Dermis blood vessel endothelial cell (primary cell): ENCODE data around the gene LENEP. TPM values are rescaled to one million over a fixed set of nuclear protein-coding genes. Genes with fewer than 3 reads are reported as not detected.
"Not testable (repeated sequence)": the region's sequence is repeated elsewhere in the genome, so short reads cannot be mapped to it uniquely, and the experiment has no call there.

Experiments
- DNase-seq: peaks from one replicate; pipeline ENCODE4 v3.0.0; 2010
- total RNA-seq: library from RNA; depleted of rRNA; stranded (reverse); fragments of >200 nt; gene quantifications from 2 replicates; pipeline ENCODE4 v1.2.3, GENCODE V29; 2014

The LENEP gene
- total RNA-seq, 1 donor from 2014 or later = not detected

DNA sequence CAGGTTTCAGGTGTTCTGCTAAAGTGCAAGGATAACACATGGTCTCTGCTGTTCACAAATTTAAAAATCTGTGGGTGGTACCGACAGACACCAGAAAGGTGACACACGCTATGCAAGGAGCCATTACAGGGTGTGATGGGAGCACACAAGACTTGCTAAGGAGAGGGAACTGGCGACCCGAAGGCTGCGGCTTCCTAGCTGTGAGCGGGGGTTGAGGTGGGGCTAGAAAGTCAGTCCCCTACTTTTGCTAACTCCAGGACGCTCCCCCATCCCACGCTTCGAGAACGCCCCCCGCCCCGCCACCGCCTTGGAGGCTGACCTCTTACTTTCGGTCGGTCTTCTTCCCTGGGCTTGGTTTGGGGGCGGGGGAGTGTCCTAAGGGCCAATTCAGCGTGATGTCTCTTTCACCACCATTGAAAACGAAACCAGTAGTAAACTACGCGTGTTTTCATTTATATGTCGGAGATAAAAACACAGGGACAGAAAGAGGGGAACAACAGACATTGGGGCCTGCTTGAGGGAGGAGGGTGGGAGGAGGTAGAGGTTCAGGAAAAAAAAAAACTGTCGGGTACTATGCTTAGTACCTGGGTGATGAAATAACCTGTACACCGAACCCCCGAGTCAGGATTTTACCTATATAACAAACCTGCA is 17.9 kb upstream of the LENEP start:
- peak; percentile 68 for DNase-seq

DNA sequence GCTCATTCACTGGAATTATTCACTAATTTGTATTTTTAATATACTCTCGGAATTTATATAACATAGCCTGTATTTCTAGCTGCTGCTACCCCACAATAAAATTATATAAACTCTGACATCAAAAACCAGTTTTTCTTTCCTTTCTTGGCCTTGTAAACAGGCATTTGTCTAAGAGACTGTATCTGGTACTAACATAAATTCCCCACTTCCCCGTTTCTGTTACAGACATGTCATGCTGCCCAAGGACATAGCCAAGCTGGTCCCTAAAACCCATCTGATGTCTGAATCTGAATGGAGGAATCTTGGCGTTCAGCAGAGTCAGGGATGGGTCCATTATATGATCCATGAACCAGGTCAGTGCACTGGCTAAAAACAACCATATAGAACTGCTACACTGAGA is 15.6 kb upstream of the LENEP start:
- not testable (repeated sequence) for DNase-seq

DNA sequence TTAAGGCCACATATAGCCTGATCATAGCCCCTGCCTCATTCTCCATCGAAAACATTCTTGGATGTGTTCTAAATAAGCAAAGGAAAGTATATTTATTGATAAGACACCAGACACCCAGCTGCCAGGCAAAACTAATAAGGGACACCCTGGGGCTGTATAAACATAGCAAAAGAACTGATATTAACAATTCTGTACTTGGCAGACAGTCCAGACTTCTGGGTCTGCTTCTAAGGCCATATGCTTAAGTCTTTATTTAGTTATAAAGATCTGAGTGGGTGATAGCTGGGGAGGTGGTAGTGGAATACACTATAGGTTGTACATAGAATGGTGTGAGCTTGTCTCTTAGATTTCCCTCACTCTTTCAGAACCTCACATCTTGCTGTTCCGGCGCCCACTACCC is 15.0 kb upstream of the LENEP start:
- DNase-seq = no peak

DNA sequence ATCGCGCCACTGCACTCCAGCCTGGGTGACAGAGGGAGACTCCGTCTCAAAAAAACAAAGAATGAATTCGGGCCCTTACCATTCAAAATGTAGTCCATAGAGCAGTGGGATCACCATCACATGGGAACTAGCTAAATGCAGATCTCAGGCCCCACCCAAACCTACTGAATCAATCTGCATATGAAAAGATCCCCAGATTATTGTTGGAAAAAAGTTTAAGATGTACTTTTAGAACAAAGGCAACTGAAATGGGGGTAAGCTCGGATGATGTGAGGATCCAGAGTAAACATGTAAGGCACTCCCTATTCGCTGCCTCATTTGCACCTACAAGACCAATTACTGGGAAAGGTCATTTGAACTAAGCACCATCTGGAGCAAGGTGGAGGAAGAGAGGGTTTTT is 11.0 kb upstream of the LENEP start:
- DNase-seq = no peak

DNA sequence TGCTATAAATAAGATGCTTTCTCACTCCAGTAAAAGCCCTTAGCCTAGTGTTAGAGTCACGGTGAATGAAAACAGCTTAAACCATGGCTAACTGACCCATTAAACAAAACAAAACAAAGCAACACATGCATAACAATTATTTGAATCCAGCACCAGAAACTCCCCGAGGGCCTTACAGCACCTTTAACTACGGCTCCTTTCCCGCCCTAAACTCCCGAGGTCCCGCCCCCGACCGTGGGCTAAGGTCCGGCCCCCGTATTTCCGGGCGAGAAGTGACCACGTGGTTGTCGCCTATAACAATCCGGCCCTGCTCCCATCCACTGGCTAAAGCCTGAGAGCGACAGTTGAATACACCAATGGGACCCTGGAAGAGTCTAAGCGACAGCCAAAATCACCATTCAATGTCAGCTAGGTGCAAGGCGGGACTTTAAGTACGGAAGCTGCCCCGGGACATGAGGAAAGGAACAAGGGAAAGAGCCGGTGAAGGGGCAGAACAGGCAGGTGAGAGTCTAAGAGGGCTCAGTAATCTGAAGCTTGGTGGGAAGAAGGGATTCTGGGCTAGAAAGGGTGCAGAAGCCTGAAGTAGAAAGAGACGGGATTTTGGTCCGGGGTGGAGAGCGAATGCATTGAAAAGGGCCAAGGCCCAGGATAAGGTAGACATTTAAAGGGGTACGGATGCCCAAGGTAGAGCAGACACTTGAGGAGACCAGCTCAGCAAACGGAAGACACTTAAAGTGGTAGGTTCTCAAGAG is 10.3 kb upstream of the LENEP start, which contains the start of gene FLAD1:
FLAD1 (plus strand) TSS at position 448 of the 752 bp plus-strand sequence. CDS start 351 bp downstream, outside the sequence.
- DNase-seq = peak; percentile 100

DNA sequence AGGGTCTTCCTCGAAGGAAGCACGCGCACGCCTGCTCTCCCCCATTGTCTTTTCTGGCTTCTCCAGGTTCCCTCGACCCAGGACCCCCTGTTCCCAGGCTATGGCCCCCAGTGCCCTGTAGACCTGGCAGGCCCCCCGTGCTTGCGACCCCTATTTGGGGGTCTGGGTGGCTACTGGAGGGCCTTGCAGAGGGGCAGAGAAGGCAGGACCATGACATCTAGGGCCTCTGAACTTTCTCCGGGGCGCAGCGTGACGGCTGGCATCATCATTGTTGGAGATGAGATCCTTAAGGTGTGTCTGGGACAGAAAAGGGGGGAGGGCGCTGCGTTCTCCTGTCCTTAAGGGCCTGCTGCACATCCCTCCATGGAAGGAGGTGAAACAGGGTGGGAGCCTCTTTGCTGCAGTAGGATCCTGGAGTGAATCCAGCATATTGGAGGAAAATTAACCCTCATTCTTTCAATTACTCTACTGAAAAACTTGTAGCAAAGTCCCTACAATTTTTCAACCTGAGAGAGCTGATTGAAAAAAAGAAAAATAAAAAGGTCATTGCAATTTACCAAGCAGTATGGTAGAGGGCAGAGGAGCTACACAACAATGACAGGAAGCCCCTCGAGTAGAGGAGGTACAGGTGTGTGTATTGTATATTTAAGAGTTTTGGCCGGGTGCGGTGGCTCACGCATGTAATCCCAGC is 9.5 kb upstream of the LENEP start:
- no peak for DNase-seq

DNA sequence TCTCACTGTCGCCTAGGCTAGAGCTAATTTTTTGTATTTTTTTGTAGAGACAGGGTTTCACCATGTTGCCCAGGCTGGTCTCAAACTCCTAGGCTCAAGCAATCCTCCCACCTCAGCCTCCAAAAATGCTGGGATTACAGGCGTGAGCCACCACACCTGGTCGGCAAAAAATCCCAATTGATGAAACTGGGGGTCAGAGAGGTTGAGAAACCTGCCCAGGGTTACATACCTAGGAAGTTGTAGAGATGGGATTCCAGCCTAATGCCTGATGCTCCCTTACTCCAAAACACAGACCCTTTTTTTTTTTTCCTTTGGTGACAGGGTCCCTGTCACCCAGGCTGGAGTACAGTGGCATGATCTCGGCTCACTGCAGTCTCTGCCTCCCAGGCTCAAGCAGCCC is 6.7 kb upstream of the LENEP start:
- DNase-seq = not testable (repeated sequence)

DNA sequence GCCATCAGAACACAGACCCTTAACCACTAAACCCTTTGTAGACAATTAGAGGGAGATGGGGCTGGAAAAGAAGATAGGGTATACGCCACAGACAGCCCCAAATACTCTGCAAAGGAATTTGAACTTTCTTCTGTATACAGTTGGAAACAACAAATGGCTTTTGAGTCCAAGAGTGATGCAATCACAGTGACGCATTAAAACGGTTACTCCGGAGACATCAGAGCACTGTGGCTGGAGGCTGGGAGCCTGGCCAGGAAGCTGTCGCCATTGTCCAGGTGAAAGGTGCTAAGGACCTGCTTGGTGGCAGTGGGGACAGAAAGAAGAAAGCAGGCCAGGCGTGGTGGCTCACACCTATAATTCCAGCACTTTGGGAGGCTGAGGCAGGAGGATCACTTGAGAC is 6.1 kb upstream of the LENEP start:
- DNase-seq = no peak

DNA sequence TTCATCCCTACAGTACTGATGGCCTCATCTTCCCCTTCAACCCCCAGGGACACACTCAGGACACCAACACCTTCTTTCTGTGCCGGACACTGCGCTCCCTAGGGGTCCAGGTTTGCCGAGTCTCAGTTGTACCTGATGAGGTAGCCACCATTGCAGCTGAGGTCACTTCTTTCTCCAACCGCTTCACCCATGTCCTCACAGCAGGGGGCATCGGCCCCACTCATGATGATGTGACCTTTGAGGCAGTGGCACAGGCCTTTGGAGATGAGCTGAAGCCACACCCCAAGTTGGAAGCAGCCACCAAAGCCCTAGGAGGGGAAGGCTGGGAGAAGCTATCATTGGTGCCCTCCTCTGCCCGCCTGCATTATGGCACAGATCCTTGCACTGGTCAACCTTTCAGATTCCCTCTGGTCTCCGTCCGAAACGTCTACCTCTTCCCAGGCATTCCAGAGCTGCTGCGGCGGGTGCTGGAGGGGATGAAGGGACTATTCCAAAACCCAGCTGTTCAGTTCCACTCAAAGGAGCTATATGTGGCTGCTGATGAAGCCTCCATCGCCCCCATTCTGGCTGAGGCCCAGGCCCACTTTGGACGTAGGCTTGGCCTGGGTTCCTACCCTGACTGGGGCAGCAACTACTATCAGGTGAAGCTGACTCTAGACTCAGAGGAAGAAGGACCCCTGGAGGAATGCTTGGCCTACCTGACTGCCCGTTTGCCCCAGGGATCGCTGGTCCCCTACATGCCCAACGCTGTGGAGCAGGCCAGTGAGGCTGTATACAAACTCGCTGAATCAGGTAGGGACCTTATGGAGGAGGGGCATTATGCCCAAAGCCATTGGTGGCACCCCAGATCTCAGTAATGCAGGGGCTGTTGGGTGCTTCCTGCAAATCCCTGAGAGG is 5.1 kb upstream of the LENEP start:
- no peak for DNase-seq

DNA sequence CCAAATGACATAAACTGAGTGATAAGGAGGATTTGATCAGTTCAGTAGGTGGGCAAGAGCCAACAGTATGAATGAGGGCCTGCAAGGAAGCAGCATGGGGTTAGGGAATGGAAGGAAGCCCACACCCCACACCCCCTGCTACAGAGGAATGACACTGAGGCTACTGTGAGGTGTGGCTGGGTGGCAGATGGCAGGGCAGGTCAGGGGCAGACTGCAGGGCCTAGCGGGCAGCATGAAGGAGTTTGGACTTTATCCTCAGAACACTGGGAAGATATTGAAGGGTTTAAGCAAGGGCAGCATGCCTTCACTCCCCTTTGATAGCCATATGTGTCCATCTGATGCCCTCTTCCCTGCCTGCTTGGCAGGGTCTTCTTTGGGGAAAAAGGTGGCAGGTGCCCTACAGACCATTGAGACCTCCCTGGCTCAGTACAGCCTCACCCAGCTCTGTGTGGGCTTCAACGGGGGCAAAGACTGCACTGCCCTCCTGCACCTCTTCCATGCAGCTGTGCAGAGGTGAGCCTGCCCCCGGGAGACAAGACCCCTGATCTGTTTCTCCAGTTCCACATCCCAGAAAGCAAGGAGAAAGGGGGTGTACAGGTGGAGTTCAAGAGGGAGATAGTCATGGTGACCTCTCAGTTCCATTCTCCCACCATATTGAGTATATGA is 4.1 kb upstream of the LENEP start:
- DNase-seq = no peak

DNA sequence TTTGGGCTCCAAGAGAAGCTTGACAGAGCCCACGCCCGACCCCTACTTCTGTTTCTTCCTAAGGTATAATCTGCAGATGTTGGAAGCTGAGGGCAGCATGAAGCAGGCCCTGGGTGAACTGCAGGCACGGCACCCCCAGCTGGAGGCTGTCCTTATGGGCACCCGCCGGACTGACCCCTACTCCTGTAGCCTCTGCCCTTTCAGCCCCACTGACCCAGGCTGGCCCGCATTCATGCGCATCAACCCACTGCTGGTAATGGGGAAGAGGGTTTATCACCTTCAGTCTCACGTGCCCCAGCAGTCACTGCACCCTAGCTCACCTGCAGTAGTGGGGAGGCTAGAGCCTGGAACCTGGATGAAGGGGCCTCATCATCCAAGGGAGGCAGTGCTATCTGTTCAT is 3.1 kb upstream of the LENEP start:
- no peak for DNase-seq

DNA sequence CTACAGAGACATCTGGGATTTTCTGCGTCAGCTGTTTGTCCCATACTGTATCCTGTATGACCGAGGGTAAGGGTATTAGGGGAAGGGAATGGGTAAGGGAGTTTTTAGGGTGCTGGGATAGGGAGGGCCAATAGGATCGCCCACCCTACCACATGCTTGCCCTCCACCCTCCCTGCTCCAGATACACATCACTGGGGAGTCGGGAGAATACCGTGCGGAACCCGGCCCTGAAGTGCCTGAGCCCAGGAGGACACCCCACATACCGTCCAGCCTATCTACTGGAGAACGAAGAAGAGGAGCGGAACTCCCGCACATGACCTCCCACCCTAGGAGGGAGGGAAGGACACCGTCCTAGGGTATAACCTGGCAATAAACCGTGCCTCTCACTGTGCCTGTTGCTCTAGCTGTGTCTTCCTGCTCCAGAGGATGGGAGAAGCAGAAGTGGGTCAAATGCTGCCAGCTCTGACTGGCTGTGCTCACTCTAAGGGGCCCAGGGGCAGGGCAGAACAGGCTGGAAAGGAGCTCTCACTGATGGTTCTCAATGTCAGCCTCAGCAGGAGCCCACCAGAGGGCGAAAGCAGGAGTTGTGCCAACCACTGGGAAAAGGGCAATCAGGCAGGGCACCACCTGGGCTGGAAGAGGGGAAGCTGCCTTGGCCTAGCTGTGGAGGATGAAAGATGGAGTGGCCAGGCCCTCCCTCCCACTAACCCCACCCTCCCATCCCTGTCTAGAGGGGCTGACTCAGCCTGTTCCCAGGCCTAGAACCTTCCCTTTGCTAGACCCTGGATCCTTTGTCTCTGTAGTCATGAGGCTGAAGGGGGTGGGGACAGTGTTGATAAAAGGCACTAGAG is 440 bp upstream of the LENEP start:
- DNase-seq = peak; percentile 37

DNA sequence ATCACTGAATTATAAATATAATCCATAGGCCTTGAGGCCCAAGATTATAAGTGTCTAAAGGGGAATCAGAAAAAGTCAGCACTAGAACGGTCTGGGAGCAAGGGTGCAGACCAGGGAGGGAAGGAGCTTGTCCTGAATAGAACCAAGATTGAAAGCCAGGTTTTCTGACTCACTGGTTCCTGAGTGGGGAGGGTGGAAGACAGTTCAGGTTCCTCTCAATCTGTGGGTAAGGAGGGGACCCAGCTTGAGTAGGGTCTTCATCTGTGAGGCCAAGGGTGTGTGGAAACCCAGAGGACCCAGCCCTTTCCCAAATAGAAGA is 842 bp downstream of the LENEP start:
- no peak for DNase-seq

DNA sequence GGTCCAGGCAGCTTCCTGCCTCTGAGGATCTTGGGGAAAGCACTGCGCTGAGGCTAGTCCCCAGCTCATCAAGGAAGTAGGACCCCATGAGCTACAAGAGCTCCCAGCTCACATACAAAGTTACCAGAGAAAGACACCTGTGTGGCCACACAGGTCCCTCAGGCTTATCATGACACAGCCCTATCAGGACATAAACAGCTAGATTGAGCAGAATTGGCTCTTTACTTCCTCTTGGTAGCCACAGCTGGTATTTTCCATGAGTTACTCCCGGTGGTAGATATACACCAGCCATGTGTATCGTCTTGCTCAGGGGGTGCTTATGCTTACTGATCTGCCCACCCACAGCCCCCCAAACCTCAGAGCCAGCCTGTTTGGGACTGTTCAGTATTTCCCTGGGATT is 1.2 kb downstream of the LENEP start:
- no peak for DNase-seq

DNA sequence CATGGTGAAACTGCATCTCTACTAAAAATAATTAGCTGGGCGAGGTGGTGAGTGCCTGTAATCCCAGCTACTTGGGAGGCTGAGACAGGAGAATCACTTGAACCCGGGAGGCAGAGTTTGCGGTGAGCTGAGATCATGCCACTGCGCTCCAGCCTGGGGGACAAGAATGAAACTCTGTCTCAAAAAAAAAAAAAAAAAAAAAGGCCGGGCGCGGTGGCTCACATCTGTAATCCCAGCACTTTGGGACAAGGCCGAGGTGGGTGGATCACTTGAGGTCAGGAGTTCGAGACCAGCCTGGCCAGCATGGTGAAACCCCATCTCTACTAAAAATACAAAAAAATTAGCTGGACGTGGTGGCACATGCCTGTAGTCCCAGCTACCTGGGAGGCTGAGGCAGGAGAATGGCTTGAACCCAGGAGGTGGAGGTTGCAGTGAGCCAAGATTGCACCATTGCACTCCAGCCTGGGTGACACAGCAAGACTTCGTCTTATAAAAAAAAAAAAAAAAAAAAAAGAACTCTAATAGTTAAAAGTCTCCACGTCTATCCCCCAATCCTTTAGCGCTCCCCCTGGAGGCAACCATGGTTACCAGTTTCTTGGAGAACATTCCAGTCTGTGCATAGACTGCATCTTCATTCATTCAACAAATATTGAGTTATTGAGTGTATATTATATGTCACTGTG is 2.1 kb downstream of the LENEP start:
- DNase-seq = peak; percentile 90

DNA sequence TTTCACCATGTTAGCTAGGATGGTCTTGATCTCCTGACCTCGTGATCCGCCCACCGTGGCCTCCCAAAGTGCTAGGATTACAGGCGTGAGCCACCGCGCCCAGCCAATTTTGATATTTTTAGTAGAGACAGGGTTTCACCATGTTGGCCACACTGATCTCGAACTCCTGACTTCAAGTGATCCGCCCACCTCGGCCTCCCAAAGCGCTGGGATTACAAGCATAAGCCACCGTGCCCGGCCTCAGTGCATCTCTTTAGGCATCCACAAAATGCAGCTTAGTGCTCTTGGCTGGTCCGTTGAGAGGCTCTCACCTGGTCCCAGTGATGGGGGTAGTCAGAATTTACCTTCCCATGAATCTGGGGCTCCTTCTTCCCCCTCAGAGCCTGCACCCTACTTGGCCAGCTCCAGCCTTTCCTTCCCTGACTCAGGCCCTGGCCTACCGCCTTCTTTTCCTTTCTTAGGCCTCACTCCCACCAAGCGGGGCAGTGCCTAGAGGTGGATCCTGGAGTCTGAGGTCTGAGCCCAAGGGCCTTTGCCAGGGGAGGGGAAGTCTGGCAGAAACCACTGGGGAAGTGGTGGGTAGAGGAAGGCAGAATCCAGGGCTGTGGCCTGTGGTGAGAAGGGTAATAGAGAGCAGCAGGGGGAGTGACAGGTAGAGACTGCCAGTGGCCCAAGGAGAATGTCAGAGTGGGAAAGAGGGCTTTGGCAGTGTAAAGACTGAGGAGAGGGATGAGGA is 3.7 kb downstream of the LENEP start:
- no peak for DNase-seq

DNA sequence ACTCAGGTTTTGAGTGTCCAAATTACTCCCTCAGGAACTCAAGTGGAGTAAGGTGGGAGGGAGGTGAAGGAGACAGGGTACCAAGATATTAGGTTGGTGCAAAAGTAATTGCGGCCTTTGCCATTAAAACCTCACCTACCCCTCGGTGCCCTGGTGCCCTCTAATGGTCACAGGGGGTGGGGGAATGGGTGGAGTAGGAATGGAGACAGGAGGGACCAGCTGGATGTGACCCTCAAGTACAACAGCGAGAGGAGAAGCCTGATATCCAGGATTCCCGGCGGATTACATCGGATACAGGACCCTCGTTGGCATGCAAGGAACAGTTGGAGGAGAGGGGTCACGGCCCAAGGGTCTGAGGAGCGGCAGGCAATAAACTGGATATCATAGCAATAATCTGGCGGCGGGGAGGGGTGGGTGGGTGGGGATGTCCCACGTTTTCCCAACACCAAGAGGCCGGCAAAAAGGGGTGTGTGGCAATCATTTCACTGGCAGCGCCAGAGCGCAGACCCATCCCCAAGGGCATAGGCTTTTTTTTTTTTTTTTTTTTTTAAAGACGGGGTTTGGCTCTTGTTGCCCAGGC is 4.9 kb downstream of the LENEP start:
- no peak for DNase-seq

DNA sequence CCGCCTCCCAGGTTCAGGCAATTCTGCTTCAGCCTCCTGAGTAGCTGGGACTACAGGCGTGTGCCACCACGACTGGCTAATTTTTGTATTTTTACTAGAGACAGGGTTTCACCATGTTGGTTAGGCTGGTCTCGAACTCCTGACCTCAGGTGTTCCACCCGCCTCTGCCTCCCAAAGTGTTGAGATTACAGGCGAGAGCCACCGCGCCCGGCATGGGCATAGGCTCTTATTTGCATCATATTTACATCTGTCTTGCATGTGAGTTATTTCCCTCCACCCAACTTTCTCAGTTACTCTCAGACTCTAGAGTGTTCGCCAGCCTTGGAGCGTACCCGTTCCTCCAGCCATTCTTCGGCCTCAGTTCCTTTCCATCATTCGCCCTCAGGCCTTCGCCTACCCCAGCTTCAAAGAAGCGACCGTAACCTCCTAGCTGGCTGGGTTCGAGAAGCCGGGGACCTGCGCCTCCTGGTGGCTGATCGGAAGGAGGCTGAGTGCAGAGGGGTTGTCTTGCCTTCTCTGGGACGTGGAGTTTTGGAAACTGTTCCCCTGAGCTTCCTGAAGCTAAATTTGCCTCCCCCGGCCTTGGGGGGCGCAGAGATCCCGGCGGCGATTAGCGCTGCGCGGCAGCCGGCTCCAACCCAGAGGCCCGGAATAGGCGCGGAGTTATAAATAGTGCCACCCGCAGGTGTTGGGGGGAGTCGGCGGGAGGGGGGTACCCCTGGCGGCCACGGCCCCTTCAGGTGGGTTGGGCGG is 5.6 kb downstream of the LENEP start:
- peak; percentile 78 for DNase-seq
